Type B pancreatic cell (in vitro differentiated cells): ENCODE measurements around the gene TSSK2. TPM values are rescaled to one million over a fixed set of nuclear protein-coding genes. Genes with fewer than 3 reads are reported as not detected.

Experiments
- DNase-seq: peaks from one replicate; pipeline ENCODE4 v3.0.0; 2021; ENCODE audit warnings: mixed read lengths; ENCODE audit not compliant: unreplicated experiment; ENCODE audit errors: extremely low spot score
- H3K27ac Mint-ChIP-seq: 2 replicates; pipeline ENCODE4 v1.8.0; 2021; ENCODE audit warnings: mild to moderate bottlenecking, mixed read lengths
- H3K27me3 Mint-ChIP-seq: 2 replicates; pipeline ENCODE4 v1.8.0; 2021; ENCODE audit warnings: mixed read lengths
- H3K36me3 Mint-ChIP-seq: 2 replicates; pipeline ENCODE4 v1.8.0; 2021; ENCODE audit warnings: mixed read lengths
- H3K4me1 Mint-ChIP-seq: one replicate; pipeline ENCODE4 v1.8.0; 2021; ENCODE audit warnings: mixed read lengths; ENCODE audit not compliant: unreplicated experiment
- H3K4me3 Mint-ChIP-seq: 2 replicates; pipeline ENCODE4 v1.8.0; 2021; ENCODE audit warnings: mild to moderate bottlenecking, mixed read lengths
- H3K9me3 Mint-ChIP-seq: 2 replicates; pipeline ENCODE4 v1.8.0; 2021; ENCODE audit warnings: mixed read lengths
- CTCF ChIP-seq: fragments of 200-600 bp; sonication (generic); conservative IDR thresholded peaks from 2 replicates; pipeline ENCODE4 v1.5.0; 2021; ENCODE audit warnings: antibody characterized with exemption, mild to moderate bottlenecking
- total RNA-seq: library from RNA; stranded (reverse); gene quantifications from 2 replicates; pipeline ENCODE4 v1.2.1, GENCODE V29; 2021; ENCODE audit warnings: low replicate concordance

TSSK2 gene
- total RNA-seq, 1 donor from 2014 or later, result not detected

- H3K36me3 Mint-ChIP-seq, result peaks cover 4% of the 10 kb centered on the region
- H3K4me1 Mint-ChIP-seq, result peaks cover 50% of the 10 kb centered on the region
- H3K27ac Mint-ChIP-seq, result no peak overlapping the region
- no peaks in the 10 kb centered on the region for H3K9me3 Mint-ChIP-seq
- H3K27me3 Mint-ChIP-seq, result no peaks in the 10 kb centered on the region
- no peak for DNase-seq
- peak overlapping the region; percentile 20 for H3K4me3 Mint-ChIP-seq
- TF ChIP-seq CTCF, result no peak
Measured at GRCh38 chr22:19118329-19118880, 12.7 kb upstream of the TSSK2 start.

- Mint-ChIP-seq H3K27ac (no peak overlapping the region), H3K4me3 (peak overlapping the region; percentile 94), H3K4me1 (peaks cover 44% of the 10 kb centered on the region), H3K9me3 (no peaks in the 10 kb centered on the region), H3K36me3 (no peaks in the 10 kb centered on the region), H3K27me3 (no peaks in the 10 kb centered on the region)
- DNase-seq, result no peak
- no peak for TF ChIP-seq CTCF
Measured at GRCh38 chr22:19119949-19120348, 11.2 kb upstream of the TSSK2 start.

- H3K36me3 Mint-ChIP-seq, result no peaks in the 10 kb centered on the region
- H3K4me3 Mint-ChIP-seq, result peak overlapping the region; percentile 94
- no peaks in the 10 kb centered on the region for H3K9me3 Mint-ChIP-seq
- H3K27me3 Mint-ChIP-seq, result no peaks in the 10 kb centered on the region
- TF ChIP-seq CTCF, result no peak
- H3K27ac Mint-ChIP-seq, result peak overlapping the region; percentile 94
- no peak for DNase-seq
- peaks cover 37% of the 10 kb centered on the region for H3K4me1 Mint-ChIP-seq
Measured at GRCh38 chr22:19120829-19121630, 10.1 kb upstream of the TSSK2 start.

- no peak for DNase-seq
- peaks cover 32% of the 10 kb centered on the region for H3K4me1 Mint-ChIP-seq
- H3K9me3 Mint-ChIP-seq, result no peaks in the 10 kb centered on the region
- no peak for TF ChIP-seq CTCF
- H3K4me3 Mint-ChIP-seq, result peak overlapping the region; percentile 94
- H3K27me3 Mint-ChIP-seq, result no peaks in the 10 kb centered on the region
- peak overlapping the region; percentile 94 for H3K27ac Mint-ChIP-seq
- no peaks in the 10 kb centered on the region for H3K36me3 Mint-ChIP-seq
Measured at GRCh38 chr22:19121631-19122142, 9.4 kb upstream of the TSSK2 start.

- peaks cover 27% of the 10 kb centered on the region for H3K4me1 Mint-ChIP-seq
- peak within 1 kb of the TSS; percentile 94 for H3K27ac Mint-ChIP-seq
- no peaks in the 10 kb centered on the region for H3K27me3 Mint-ChIP-seq
- H3K4me3 Mint-ChIP-seq, result peak within 1 kb of the TSS; percentile 94
- DNase-seq, result peak; percentile 96
- no peak for TF ChIP-seq CTCF
- H3K9me3 Mint-ChIP-seq, result no peaks in the 10 kb centered on the region
- H3K36me3 Mint-ChIP-seq, result no peaks in the 10 kb centered on the region
Measured at GRCh38 chr22:19122143-19122751, 8.9 kb upstream of the TSSK2 start, which contains the start of gene DGCR2. DGCR2 (minus strand) TSS chr22:19122412; CDS start chr22:19122206, 206 bp downstream.
